Transverse colon (tissue), 4 donors: ENCODE results near the gene ZHX3. TPM values are rescaled to one million over a fixed set of nuclear protein-coding genes. Genes with fewer than 3 reads are reported as not detected.

Experiments
- DNase-seq: peaks from one replicate; pipeline ENCODE4 v3.0.0-alpha.2; 2019
- H3K27ac ChIP-seq, 4 donors: fragments of 200-600 bp; sonication (generic); 2 replicates each; pipeline ENCODE4 v1.5.1; 2016 to 2018; ENCODE audit warnings: inconsistent platforms in 4 of 4
- H3K27me3 ChIP-seq: fragments of 200-600 bp; sonication (generic); 2 replicates; pipeline ENCODE4 v1.5.1; 2017; ENCODE audit warnings: inconsistent platforms
- H3K36me3 ChIP-seq, 4 donors: fragments of 200-600 bp; sonication (generic); 2 replicates each; pipeline ENCODE4 v1.5.1; 2017 to 2019; ENCODE audit warnings: inconsistent platforms in 4 of 4
- H3K4me1 ChIP-seq, 4 donors: fragments of 200-600 bp; sonication (generic); 2 replicates each; pipeline ENCODE4 v1.5.1; 2017 to 2020; ENCODE audit warnings: inconsistent platforms in 4 of 4
- H3K4me3 ChIP-seq, 4 donors: fragments of 200-600 bp; sonication (generic); 1 replicate in 1 of 4; 2 replicates in 3 of 4; pipeline versions ENCODE4 v1.5.1 to v1.6.1; 2017 to 2019; ENCODE audit warnings: inconsistent platforms in 4 of 4
- H3K9me3 ChIP-seq, 2 donors: fragments of 200-600 bp; sonication (generic); 2 replicates each; pipeline ENCODE4 v1.5.1; 2017 to 2019; ENCODE audit warnings: inconsistent platforms in 2 of 2
- EP300 ChIP-seq: sonication (generic); formaldehyde crosslinking; IDR thresholded peaks from one replicate; pipeline ENCODE4 v1.6.1; 2017; ENCODE audit warnings: antibody characterized with exemption, low read depth
- POLR2A ChIP-seq: fragments of 450-650 bp; IDR thresholded peaks from one replicate; pipeline ENCODE4 v1.6.1; 2016; ENCODE audit warnings: antibody characterized with exemption, mild to moderate bottlenecking, moderate library complexity
- POLR2AphosphoS5 ChIP-seq, 3 donors: sonication (generic); formaldehyde crosslinking; IDR thresholded peaks; one replicate each; pipeline ENCODE4 v1.6.1; 2016; ENCODE audit warnings: antibody characterized with exemption in 3 of 3
- WGBS, 2 donors: methylation state at CpG; one replicate each; pipeline ENCODE4 v1.1.5; 2018; ENCODE audit warnings: low coverage in 1 of 2; 5-methylcytosine and 5-hydroxymethylcytosine counted together
- in situ Hi-C, 4 donors: fragments of 200-750 bp; cut with MboI; loops; one replicate each; pipeline versions ENCODE4 v1.15.0 to v1.15.1; 2017; ENCODE audit warnings: low sequenced_read_pairs in 3 of 4, low pct_ligation_motif_present in 1 of 4, low pct_unique_long_range_greater_than_20kb in 1 of 4
- intact Hi-C: fragments of 100-400 bp; cut with DNase I; formaldehyde crosslinking; loops from one replicate; pipeline ENCODE4 v1.15.1; 2023; ENCODE audit warnings: low total_unique reads
- total RNA-seq, 4 donors: library from RNA; depleted of rRNA; stranded (reverse); fragments of >200 nt; gene quantifications; one replicate each; pipeline ENCODE4 v1.1.0, GENCODE V29; 2016
- TF ChIP-seq, protein P1 (sequence below), 5 experiments: fragments of 200-600 bp in 3 of 5; fragments of 450-650 bp in 2 of 5; sonication (generic) in 3 of 5; IDR thresholded peaks; 1 replicate in 2 of 5; 2 replicates in 3 of 5; pipeline ENCODE4 v1.5.1; 2016 to 2017; ENCODE audit warnings: antibody characterized with exemption in 5 of 5, inconsistent platforms in 3 of 5, mild to moderate bottlenecking in 2 of 5, moderate library complexity in 1 of 5

ZHX3 gene
- total RNA-seq, 4 donors from 2014 or later = 22.7 to 34.8 (median 26.4) TPM

- no peak overlapping the region for H3K27ac ChIP-seq
- DNase-seq = no peak
- no peaks in the 10 kb centered on the region for H3K27me3 ChIP-seq
- no peaks in the 10 kb centered on the region for H3K4me1 ChIP-seq
- H3K9me3 ChIP-seq = peaks cover 11 to 12% of the 10 kb centered on the region in 2 donors
- TF ChIP-seq, protein P1, sequence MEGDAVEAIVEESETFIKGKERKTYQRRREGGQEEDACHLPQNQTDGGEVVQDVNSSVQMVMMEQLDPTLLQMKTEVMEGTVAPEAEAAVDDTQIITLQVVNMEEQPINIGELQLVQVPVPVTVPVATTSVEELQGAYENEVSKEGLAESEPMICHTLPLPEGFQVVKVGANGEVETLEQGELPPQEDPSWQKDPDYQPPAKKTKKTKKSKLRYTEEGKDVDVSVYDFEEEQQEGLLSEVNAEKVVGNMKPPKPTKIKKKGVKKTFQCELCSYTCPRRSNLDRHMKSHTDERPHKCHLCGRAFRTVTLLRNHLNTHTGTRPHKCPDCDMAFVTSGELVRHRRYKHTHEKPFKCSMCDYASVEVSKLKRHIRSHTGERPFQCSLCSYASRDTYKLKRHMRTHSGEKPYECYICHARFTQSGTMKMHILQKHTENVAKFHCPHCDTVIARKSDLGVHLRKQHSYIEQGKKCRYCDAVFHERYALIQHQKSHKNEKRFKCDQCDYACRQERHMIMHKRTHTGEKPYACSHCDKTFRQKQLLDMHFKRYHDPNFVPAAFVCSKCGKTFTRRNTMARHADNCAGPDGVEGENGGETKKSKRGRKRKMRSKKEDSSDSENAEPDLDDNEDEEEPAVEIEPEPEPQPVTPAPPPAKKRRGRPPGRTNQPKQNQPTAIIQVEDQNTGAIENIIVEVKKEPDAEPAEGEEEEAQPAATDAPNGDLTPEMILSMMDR (IDR thresholded peaks at IDR 0.05) = no peak
- TF ChIP-seq POLR2AphosphoS5 (IDR thresholded peaks at IDR 0.05) (no peak), POLR2A (no peak), EP300 (no peak)
- H3K4me3 ChIP-seq = no peak overlapping the region
- intact Hi-C loops (no loop called here), in situ Hi-C loops (no loop called here)
- peaks cover 0 to 12% (median 0%) of the 10 kb centered on the region in 4 donors for H3K36me3 ChIP-seq
- WGBS, 2 donors = 80 to 92% methylated on average over 1 to 10 of the region's 10 CpGs
These were observed 115.1 kb downstream of the ZHX3 start for GRCh38 chr20:41202426-41202825.

GRCh38 chr20:41201760-41202159 lies 115.8 kb downstream of the ZHX3 start:
- no peak for DNase-seq
- WGBS, 2 donors = 98 to 100% methylated on average over 3 to 8 of the region's 8 CpGs
- Histone ChIP-seq H3K4me3 (no peak overlapping the region), H3K4me1 (no peaks in the 10 kb centered on the region), H3K36me3 (peaks cover 0 to 12% (median 0%) of the 10 kb centered on the region in 4 donors), H3K27me3 (no peaks in the 10 kb centered on the region), H3K9me3 (peaks cover 11 to 12% of the 10 kb centered on the region in 2 donors), H3K27ac (no peak overlapping the region)
- intact Hi-C loops (no loop called here), in situ Hi-C loops (no loop called here)
- TF ChIP-seq POLR2AphosphoS5 (IDR thresholded peaks at IDR 0.05) = no peak
- TF ChIP-seq, protein P1 (IDR thresholded peaks at IDR 0.05) = no peak
- no peak for TF ChIP-seq EP300
- TF ChIP-seq POLR2A = no peak

GRCh38 chr20:41200446-41201202 lies 116.9 kb downstream of the ZHX3 start:
- TF ChIP-seq POLR2A (no peak), POLR2AphosphoS5 (IDR thresholded peaks at IDR 0.05) (no peak), EP300 (no peak)
- TF ChIP-seq, protein P1 (IDR thresholded peaks at IDR 0.05) = no peak
- WGBS, 2 donors = 93 to 100% methylated on average over 1 to 3 of the region's 3 CpGs

GRCh38 chr20:41198443-41198842 lies 119.1 kb downstream of the ZHX3 start:
- TF ChIP-seq, protein P1 (IDR thresholded peaks at IDR 0.05) = no peak
- TF ChIP-seq POLR2AphosphoS5 (IDR thresholded peaks at IDR 0.05) = no peak
- no peak for TF ChIP-seq EP300
- TF ChIP-seq POLR2A = no peak
- WGBS, 2 donors = 94 to 100% methylated on average over 4 of the region's 4 CpGs

More at GRCh38 chr20:41200446-41201202, 116.9 kb downstream of the ZHX3 start:
- Histone ChIP-seq H3K9me3 (peaks cover 11 to 12% of the 10 kb centered on the region in 2 donors), H3K27me3 (no peaks in the 10 kb centered on the region), H3K4me3 (no peak overlapping the region), H3K4me1 (no peaks in the 10 kb centered on the region), H3K27ac (no peak overlapping the region), H3K36me3 (peaks cover 0 to 12% (median 0%) of the 10 kb centered on the region in 4 donors)
- in situ Hi-C loops = no loop called here
- intact Hi-C loops = no loop called here
- no peak for DNase-seq

More at GRCh38 chr20:41198443-41198842, 119.1 kb downstream of the ZHX3 start:
- intact Hi-C loops (no loop called here), in situ Hi-C loops (no loop called here)
- no peaks in the 10 kb centered on the region for H3K27me3 ChIP-seq
- DNase-seq = no peak
- H3K36me3 ChIP-seq = peaks cover 0 to 12% (median 0%) of the 10 kb centered on the region in 4 donors
- no peak overlapping the region for H3K4me3 ChIP-seq
- no peaks in the 10 kb centered on the region for H3K4me1 ChIP-seq
- H3K9me3 ChIP-seq = peaks cover 11 to 12% of the 10 kb centered on the region in 2 donors
- no peak overlapping the region for H3K27ac ChIP-seq
